CD4-positive, alpha-beta T cell treated with Interleukin-21 for 1 hour (primary cell): Measurements from ENCODE around the gene ABCA13.

Source experiments
- DNase-seq: peaks from one replicate; pipeline ENCODE4 v3.0.0-alpha.2; 2020

Gene ABCA13

GRCh38 chr7:48452218-48452617 is 281.0 kb downstream of the ABCA13 start:
- DNase-seq = no peak

GRCh38 chr7:48454750-48455192 is 283.5 kb downstream of the ABCA13 start:
- DNase-seq = no peak

- no peak for DNase-seq
Observed at GRCh38 chr7:48455363-48455762, 284.1 kb downstream of the ABCA13 start.

DNA sequence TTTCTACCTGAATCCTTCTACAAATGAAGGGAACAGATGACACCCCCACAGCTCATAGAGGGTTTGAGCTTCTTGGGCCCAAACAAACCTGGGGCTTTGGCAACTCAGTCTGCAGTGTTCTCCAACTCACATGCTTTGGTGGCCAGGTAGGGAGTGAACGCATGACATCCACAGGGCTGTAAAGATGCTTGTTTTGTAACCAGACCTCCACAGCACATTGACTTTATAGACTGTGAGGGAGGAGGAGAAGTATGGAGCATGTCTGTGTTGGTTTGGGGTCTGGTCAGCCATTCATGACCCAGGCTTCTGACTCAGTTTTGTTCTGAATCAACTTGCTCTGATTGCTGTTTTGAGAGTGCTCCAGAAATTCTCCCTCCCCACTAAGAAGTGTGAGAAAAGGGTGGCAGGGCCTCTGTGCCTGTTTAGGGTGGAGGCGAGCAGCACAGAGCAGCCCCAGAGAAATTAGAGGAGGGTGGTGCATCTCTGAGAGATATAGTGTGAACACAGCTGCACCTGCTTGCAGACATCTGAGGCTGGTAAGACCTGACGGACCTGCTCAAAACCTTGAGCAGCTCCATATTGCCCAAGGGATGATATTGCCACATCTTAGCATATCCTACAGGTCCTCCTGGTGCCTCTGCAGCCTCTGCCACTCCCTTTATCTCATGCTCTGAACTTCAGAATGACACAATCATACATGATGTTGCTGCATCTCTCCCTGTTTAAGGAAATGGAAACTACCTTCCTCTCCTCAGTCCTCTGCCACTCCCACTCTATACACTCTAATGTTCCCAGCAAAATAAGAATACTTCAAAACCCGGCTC is 287.7 kb downstream of the ABCA13 start:
- DNase-seq = no peak

- no peak for DNase-seq
Observed at GRCh38 chr7:48466713-48467112, 295.5 kb downstream of the ABCA13 start.

DNA sequence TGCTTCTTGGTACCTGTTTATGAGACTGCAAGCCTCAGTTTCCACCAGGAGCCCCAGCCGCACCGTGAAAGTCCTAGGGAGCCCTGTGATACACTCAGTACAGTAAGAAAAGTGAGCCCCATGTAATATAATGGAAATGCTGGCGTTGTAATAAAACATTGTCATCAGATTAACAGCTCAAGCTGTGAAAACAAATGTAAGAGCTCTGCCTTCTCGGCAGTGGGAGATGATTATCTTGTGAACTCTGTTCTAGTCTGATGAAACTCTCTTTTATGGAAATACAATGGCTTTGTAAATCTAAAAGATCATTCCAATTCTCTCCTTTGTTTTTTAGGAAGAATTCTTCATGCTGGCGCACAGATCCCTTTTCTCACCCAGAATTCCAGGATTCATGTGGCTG is 299.9 kb downstream of the ABCA13 start:
- DNase-seq = no peak

DNA sequence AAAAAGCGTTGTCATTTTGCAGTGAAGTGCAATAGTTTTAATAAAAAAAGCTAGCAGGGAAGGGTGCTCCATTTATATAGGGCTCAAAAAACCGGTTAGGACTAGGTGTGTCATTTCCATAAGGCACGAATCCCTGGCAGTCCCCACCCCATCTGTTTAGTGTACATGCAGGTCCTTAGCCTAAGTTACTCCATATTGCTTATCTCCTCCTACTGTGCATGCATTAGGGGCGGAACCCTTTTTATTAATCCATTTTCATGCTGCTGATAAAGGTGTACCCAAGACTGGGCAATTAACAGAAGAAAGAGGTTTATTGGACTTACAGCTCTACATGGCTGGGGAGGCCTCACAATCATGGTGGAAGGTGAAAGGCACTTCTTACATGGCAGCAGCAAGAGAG is 301.4 kb downstream of the ABCA13 start:
- no peak for DNase-seq

GRCh38 chr7:48473205-48473865 is 302.1 kb downstream of the ABCA13 start:
- no peak for DNase-seq

GRCh38 chr7:48481235-48481634 is 310.0 kb downstream of the ABCA13 start:
- DNase-seq = no peak

DNA sequence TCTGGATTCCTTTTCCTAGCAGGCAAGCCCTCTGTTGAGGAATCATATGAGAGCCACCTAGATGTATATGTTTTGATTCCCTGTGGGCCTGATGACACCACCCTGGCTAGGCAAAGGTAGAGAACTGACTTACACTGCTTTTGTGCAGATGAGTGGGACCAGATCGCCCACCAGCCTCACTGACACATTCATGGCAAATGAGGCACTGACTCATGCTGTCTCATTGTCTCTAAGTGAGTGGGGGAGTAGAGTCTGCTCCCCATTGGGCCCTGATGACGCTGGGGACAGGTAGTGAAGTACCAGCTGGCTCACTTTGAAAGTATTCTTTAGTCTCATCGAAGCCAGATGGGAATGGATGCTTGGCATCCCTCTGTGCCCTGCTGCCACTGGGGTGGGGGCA is 326.3 kb downstream of the ABCA13 start:
- DNase-seq = no peak

DNA sequence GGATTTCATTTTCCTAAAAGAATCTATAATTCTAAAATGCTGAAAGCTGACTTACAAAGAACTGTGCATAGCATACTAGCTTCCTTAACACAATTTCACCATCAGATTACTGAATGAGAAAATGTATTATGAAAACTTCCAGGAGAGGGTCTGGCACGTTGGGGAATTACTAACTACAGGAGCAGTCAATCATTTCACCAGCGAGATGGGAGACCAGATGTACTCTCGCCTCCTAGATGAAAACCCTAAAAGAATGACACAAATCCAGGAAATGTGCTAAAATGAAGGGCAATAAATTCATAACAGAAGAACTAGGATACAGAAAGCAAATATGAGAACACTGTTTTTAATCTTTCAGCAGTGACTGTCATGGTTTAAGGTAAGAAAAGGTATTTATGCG is 330.8 kb downstream of the ABCA13 start:
- DNase-seq = no peak

DNA sequence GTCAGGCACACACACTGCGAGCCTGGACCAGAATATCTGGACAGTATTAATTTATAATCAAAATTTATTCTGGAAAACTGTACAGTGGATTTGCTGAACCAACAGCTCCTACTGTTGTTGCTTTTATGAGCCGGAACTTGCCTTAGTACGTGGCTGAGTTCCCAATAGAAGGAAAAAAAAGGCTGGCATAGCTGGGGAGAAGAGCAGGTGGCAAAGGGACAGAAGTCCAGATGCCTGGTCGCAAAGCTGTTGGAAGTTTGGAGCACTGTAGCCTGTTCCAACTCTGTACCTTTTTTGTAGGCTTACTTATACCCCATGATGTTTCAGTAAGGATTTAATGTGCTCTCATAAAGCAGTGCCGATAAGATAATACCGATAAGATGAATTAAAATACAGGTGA is 333.8 kb downstream of the ABCA13 start:
- no peak for DNase-seq

GRCh38 chr7:48505466-48505865 is 334.2 kb downstream of the ABCA13 start:
- no peak for DNase-seq

- no peak for DNase-seq
Observed at GRCh38 chr7:48506569-48506968, 335.3 kb downstream of the ABCA13 start.

DNA sequence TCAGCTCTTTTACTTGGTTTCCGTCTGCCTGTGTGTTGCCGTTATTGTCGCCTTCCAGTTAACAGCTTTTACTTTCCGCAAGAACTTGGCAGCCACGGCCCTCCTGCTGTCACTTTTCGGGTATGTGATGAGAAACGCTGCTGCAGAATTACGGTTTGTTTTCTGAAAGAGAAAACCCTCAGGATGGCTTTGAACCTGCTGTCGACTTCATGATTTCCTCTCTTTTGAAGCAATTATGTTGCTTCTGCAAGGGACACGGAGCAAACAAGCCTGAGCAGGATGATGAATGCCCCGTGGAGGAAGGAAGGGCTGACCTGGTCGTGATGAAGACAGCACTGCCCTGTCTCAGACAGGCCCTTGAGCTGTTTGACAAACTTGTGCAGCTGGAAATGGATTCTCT is 339.8 kb downstream of the ABCA13 start:
- DNase-seq = no peak

- DNase-seq = no peak
Observed at GRCh38 chr7:48512892-48513291, 341.6 kb downstream of the ABCA13 start.

GRCh38 chr7:48515171-48515570 is 343.9 kb downstream of the ABCA13 start:
- DNase-seq = no peak

DNA sequence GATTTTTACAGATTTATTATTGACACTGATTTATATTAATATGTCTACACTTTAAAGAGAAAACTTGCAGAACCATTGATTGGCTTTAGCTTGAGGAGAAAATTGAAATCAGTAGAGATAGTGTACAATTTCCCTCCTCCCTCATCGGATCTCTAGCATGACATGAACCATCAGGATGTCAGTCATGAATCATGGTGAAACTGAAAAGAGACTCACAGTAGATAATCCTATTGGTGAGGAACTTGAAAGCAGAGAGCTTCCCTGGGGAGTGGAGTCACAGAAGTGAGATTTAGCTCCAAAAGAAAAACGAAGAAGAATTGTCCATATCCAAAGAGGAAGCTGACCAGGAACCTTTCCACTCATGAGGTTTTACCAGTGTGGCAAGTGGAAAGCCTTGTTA is 346.8 kb downstream of the ABCA13 start:
- no peak for DNase-seq

GRCh38 chr7:48522692-48523091 is 351.4 kb downstream of the ABCA13 start:
- DNase-seq = no peak

- DNase-seq = no peak
Observed at GRCh38 chr7:48525736-48526732, 354.8 kb downstream of the ABCA13 start.

GRCh38 chr7:48528646-48529045 is 357.4 kb downstream of the ABCA13 start:
- DNase-seq = no peak

- no peak for DNase-seq
Observed at GRCh38 chr7:48537561-48537960, 366.3 kb downstream of the ABCA13 start.

GRCh38 chr7:48540746-48541145 is 369.5 kb downstream of the ABCA13 start:
- DNase-seq = no peak
